DOHH2 (cell line): ENCODE results near the gene LRRC75A.

Source experiments
- CTCF ChIP-seq: fragments of 200-600 bp; sonication (generic); IDR thresholded peaks from one replicate; pipeline ENCODE4 v1.5.1; 2014; ENCODE audit warnings: antibody characterized with exemption, mild to moderate bottlenecking, low read depth, low read length; ENCODE audit not compliant: poor library complexity, severe bottlenecking
- EZH2phosphoT487 ChIP-seq: fragments of 200-600 bp; sonication (generic); IDR thresholded peaks from 2 replicates; pipeline ENCODE4 v1.6.1; 2017; ENCODE audit warnings: borderline replicate concordance, mild to moderate bottlenecking, antibody characterized with exemption, low read length, moderate library complexity, mixed read lengths

GRCh38 chr17:16471295-16471694 lies 20.7 kb downstream of the LRRC75A start:
- no peak for TF ChIP-seq CTCF
- no peak for TF ChIP-seq EZH2phosphoT487
